Measurements from ENCODE around the gene ACER2. TPM values are rescaled to one million over a fixed set of nuclear protein-coding genes. Genes with fewer than 3 reads are reported as not detected.
"Not testable (repeated sequence)": the region's sequence is repeated elsewhere in the genome, so short reads cannot be mapped to it uniquely, and the experiment has no call there.

Gene ACER2
- total RNA-seq, 4 donors from 2014 or later, result 2.8 to 13.5 (median 6.9) TPM

DNA sequence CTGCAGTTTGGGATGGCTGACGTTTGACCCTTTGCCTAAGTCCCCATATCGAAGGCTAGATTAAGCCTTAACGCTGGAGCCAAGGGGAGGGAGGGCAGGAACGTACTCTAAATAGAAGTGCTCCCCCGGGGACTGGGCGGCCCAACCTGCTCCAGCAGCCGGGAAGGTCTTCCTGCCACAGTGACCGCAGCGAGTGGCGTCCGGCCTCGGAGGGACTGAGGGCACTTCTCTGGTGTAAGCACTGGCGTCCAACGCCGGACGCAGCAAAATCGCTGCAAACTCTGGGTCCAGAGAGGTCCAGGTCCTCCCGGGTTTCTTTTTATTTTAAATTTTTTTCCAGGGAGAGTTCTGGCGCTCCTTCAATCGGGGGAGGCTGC lies 505 bp upstream of the ACER2 start:
- intact Hi-C loops (cut with DNase I; ENCODE audit: low total_unique reads), result no loop called here
- no peak for DNase-seq

DNA sequence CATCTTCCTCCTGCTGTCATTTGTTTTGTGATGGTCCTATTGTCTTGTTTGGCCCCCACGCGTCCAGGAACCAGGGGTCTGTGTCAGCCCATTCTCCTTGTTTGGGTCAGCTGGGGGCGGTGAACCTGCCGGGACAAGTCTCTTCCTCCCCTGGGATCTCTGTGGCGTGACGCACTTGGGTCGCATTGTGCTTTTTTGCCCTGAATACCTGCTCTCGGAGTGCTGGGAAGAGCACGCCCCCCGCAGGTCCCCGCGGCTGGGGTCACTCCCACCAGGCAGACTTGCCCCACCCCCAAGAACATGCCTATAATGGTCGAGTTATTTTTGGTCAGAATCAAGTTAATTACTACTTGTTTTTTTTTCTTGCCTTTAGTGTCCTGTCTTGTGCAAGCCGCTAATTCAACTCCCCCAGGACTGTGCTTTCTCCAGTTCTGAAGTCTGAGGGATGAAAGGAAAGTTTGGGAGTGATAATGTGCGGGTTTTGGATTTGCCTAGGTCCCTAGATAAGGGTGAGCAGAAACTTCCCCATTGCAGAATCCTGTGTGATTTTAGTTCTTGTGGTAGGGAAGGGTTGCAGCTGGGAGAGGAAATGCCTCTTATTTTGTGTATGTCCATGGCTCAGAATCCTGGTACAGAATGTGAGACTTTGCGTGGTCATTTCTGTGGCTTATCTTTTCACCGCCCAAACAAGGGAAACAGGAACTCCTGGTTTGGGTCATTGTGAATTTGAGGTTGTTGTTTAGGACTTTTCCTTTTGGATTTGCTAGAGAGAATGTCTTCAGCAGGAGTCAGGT lies 789 bp downstream of the ACER2 start:
- peak overlapping the region; percentile 59 to 80 for H3K4me3 ChIP-seq
- no peaks in the 10 kb centered on the region for H3K36me3 ChIP-seq
- intact Hi-C loops (cut with DNase I; ENCODE audit: low total_unique reads), result no loop called here
- no peaks in the 10 kb centered on the region for H3K9me3 ChIP-seq
- H3K4me1 ChIP-seq, result peaks cover 0 to 5% of the 10 kb centered on the region in 2 donors
- H3K27ac ChIP-seq, result peak overlapping the region; percentile 77 to 89
- no peaks in the 10 kb centered on the region for H3K27me3 ChIP-seq
- DNase-seq, result peak; percentile 24 to 34
- no peak for TF ChIP-seq POLR2A (IDR thresholded peaks at IDR 0.05)
- TF ChIP-seq, protein P1, sequence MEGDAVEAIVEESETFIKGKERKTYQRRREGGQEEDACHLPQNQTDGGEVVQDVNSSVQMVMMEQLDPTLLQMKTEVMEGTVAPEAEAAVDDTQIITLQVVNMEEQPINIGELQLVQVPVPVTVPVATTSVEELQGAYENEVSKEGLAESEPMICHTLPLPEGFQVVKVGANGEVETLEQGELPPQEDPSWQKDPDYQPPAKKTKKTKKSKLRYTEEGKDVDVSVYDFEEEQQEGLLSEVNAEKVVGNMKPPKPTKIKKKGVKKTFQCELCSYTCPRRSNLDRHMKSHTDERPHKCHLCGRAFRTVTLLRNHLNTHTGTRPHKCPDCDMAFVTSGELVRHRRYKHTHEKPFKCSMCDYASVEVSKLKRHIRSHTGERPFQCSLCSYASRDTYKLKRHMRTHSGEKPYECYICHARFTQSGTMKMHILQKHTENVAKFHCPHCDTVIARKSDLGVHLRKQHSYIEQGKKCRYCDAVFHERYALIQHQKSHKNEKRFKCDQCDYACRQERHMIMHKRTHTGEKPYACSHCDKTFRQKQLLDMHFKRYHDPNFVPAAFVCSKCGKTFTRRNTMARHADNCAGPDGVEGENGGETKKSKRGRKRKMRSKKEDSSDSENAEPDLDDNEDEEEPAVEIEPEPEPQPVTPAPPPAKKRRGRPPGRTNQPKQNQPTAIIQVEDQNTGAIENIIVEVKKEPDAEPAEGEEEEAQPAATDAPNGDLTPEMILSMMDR (IDR thresholded peaks at IDR 0.05), result no peak

More for the DNA sequence above, 505 bp upstream of the ACER2 start:
- Histone ChIP-seq H3K36me3 (no peaks in the 10 kb centered on the region), H3K27ac (peak overlapping the region; percentile 77 to 89), H3K27me3 (no peaks in the 10 kb centered on the region), H3K9me3 (no peaks in the 10 kb centered on the region), H3K4me1 (peaks cover 0 to 5% of the 10 kb centered on the region in 2 donors), H3K4me3 (peak overlapping the region; percentile 59 to 80)
- TF ChIP-seq POLR2A (IDR thresholded peaks at IDR 0.05), result no peak
- TF ChIP-seq, protein P1 (IDR thresholded peaks at IDR 0.05), result no peak

DNA sequence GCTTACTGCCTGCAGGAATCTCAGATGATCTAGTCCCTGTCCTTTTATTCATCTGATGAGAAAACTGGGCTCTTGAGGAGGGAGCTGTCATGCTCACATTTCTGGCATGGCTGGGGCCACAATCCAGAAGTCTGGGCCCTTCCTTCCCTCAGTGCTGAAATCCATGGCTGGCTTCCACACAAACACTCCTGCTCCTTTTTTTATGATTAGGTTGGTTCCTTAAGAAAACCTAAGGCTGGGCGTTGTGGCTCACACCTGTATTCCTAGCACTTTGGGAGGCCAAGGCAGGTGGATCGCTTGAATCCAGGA lies 1.3 kb downstream of the ACER2 start:
- intact Hi-C loops (cut with DNase I; ENCODE audit: low total_unique reads), result no loop called here
- no peak for DNase-seq
- Histone ChIP-seq H3K9me3 (no peaks in the 10 kb centered on the region), H3K27ac (no peak overlapping the region), H3K36me3 (no peaks in the 10 kb centered on the region), H3K4me3 (no peak overlapping the region), H3K4me1 (peaks cover 0 to 5% of the 10 kb centered on the region in 2 donors), H3K27me3 (no peaks in the 10 kb centered on the region)
- no peak for TF ChIP-seq POLR2A (IDR thresholded peaks at IDR 0.05)
- TF ChIP-seq, protein P1 (IDR thresholded peaks at IDR 0.05), result no peak

DNA sequence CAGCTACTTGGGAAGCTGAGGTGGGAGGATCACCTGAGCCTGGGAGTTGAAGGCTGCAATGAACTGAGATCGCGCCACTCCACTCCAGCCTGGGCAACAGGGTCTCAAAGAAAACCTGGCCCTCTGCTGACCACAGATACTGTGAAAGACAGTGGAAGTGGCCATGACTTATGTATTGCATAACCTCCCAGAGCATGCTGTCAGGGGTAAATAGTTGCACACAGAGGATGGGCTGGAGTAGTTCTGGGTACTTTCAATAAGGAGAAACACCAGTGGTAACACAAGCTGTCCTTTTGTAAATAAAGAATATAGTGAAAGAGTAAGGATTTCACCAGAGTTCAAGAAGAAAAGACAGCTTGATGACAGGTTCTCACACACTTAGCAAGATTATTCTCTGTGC lies 1.8 kb downstream of the ACER2 start:
- Histone ChIP-seq H3K27me3 (no peaks in the 10 kb centered on the region), H3K36me3 (no peaks in the 10 kb centered on the region), H3K4me3 (no peak overlapping the region), H3K27ac (no peak overlapping the region), H3K9me3 (no peaks in the 10 kb centered on the region), H3K4me1 (peaks cover 0 to 5% of the 10 kb centered on the region in 2 donors)
- DNase-seq, result no peak
- TF ChIP-seq, protein P1 (IDR thresholded peaks at IDR 0.05), result no peak
- no peak for TF ChIP-seq POLR2A (IDR thresholded peaks at IDR 0.05)
- intact Hi-C loops (cut with DNase I; ENCODE audit: low total_unique reads), result no loop called here

DNA sequence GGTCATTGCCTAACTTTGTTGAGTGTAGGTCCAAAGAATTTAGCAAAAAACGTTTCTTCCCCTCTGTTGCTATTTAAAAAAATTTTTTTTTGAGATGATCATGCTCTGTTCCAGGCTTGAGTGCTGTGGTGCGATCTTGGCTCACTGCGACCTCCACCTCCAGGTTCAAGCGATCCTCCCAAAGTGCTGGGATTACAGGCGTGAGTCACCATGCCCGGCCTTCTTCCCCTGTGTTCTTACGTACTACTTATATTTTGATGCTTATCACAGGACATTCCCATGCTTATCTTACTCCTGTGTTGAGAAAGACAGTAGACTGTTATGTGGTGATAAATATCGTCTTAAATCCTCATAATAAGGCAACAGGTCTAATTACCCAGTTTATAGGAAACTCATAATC lies 2.5 kb downstream of the ACER2 start:
- Histone ChIP-seq H3K27ac (no peak overlapping the region), H3K27me3 (no peaks in the 10 kb centered on the region), H3K9me3 (no peaks in the 10 kb centered on the region), H3K4me3 (no peak overlapping the region), H3K36me3 (no peaks in the 10 kb centered on the region), H3K4me1 (peaks cover 0 to 5% of the 10 kb centered on the region in 2 donors)
- no peak for DNase-seq
- no peak for TF ChIP-seq POLR2A (IDR thresholded peaks at IDR 0.05)
- TF ChIP-seq, protein P1 (IDR thresholded peaks at IDR 0.05), result no peak
- intact Hi-C loops (cut with DNase I; ENCODE audit: low total_unique reads), result no loop called here

DNA sequence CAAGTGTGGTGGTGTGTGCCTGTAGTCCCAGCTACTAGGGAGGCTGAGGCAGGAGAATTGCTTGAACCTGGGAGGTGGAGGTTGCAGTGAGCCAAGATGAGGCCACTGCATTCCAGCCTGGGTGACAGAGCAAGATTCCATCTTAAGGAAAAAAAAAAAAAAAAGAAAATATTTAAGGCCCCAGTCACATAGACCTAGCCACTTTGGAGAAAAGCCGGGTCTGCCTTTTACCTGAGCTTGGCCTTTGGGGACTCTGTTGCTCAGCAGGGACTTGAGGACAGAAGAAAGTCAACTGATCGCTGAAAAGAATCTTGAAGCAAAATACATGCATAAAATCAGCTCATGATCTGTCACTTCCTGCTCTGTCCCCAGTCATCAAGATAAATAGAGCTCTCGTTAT lies 4.6 kb downstream of the ACER2 start:
- H3K36me3 ChIP-seq; H3K4me1 ChIP-seq; DNase-seq; H3K4me3 ChIP-seq; intact Hi-C loops (cut with DNase I; ENCODE audit: low total_unique reads); H3K27ac ChIP-seq; H3K9me3 ChIP-seq; H3K27me3 ChIP-seq: not testable (repeated sequence)
